K562 (cell line): Measurements from ENCODE around the gene ELOB. TPM values are rescaled to one million over a fixed set of nuclear protein-coding genes. Genes with fewer than 3 reads are reported as not detected.

ENCODE experiments used
- CCAR2 ChIP-seq: fragments of 200-400 bp; formaldehyde crosslinking; IDR thresholded peaks from 2 replicates; pipeline ENCODE4 v1.6.1; 2017; ENCODE audit warnings: mild to moderate bottlenecking, low read depth, low read length
- EP400 ChIP-seq: fragments of 450-650 bp; IDR thresholded peaks from 2 replicates; pipeline ENCODE4 v1.6.1; 2017; ENCODE audit warnings: antibody characterized with exemption, mild to moderate bottlenecking, moderate library complexity
- FUS ChIP-seq: fragments of 200-400 bp; formaldehyde crosslinking; optimal IDR thresholded peaks from 2 replicates; pipeline ENCODE3; 2017; ENCODE audit warnings: low read depth, low read length
- HMGXB4 ChIP-seq: sonication (generic); formaldehyde crosslinking; IDR thresholded peaks from 2 replicates; pipeline ENCODE4 v1.8.1; 2023; ENCODE audit warnings: mild to moderate bottlenecking, missing genetic modification reagents
- PURB ChIP-seq: sonication (generic); formaldehyde crosslinking; IDR thresholded peaks from 2 replicates; pipeline ENCODE4 v1.9.0; 2021; ENCODE audit warnings: low read depth, mild to moderate bottlenecking, missing genetic modification reagents
- TAF1 ChIP-seq: IDR thresholded peaks from 2 replicates; pipeline ENCODE4 v1.6.1; 2011; ENCODE audit warnings: mild to moderate bottlenecking, low read length, moderate library complexity; ENCODE audit not compliant: insufficient read depth, control insufficient read depth, severe bottlenecking; ENCODE audit errors: extremely low read depth
- TBP ChIP-seq: optimal IDR thresholded peaks from 2 replicates; pipeline ENCODE3; 2011; ENCODE audit warnings: low read depth, low read length, improper control_type of control experiment
- VEZF1 ChIP-seq: fragments of 200-800 bp; sonication (Bioruptor generic); IDR thresholded peaks from 2 replicates; pipeline ENCODE4 v1.6.1; 2017; ENCODE audit warnings: missing genetic modification characterization, missing compliant biosample characterization
- ZBTB34 ChIP-seq: fragments of 250-450 bp; sonication (Bioruptor Pico); IDR thresholded peaks from 2 replicates; pipeline ENCODE4 v1.8.0; 2021; ENCODE audit warnings: mild to moderate bottlenecking, moderate library complexity
- ZBTB9 ChIP-seq: fragments of 450-650 bp; formaldehyde crosslinking; IDR thresholded peaks from 2 replicates; pipeline ENCODE4 v1.4.0; 2020; ENCODE audit warnings: mild to moderate bottlenecking, moderate library complexity
- ZNF175 ChIP-seq: fragments of 200-800 bp; sonication (Bioruptor generic); IDR thresholded peaks from 2 replicates; pipeline ENCODE4 v1.6.1; 2016; ENCODE audit warnings: low read depth, mild to moderate bottlenecking, missing genetic modification characterization, missing compliant biosample characterization
- ZNF224 ChIP-seq: sonication (generic); formaldehyde crosslinking; IDR thresholded peaks from 2 replicates; pipeline ENCODE4 v1.8.0; 2022; ENCODE audit warnings: mild to moderate bottlenecking, missing genetic modification reagents
- ZNF764 ChIP-seq: fragments of 250-450 bp; sonication (Bioruptor Pico); IDR thresholded peaks from 2 replicates; pipeline ENCODE4 v1.4.0; 2020; ENCODE audit warnings: low read depth, mild to moderate bottlenecking, moderate library complexity
- polyA plus RNA-seq, 8 experiments: library from polyadenylated mRNA; depleted of rRNA in 4 of 8; stranded (reverse) in 5 of 8; unstranded in 3 of 8; fragments of >200 nt; fragmentation: Nextera tagmentation in 2 of 8; fragmentation: Illumina TruSeq in 1 of 8; extraction: Ambion mirVana in 2 of 8; extraction: Trizol in 1 of 8; gene quantifications; 2 replicates each; pipeline versions ENCODE4 v1.2.1 to v1.2.3, GENCODE V29; 2011 to 2014; ENCODE audit warnings: inconsistent platforms in 1 of 8, missing spikeins in 1 of 8
- total RNA-seq, 7 experiments: library from RNA; depleted of rRNA in 6 of 7; stranded (reverse); fragments of >200 nt in 6 of 7; fragmentation: Illumina TruSeq in 2 of 7; extraction: Trizol in 2 of 7; gene quantifications; 2 replicates each; pipeline versions ENCODE4 v1.2.1 to v1.2.3, GENCODE V29; 2011 to 2021; ENCODE audit warnings: low replicate concordance in 1 of 7

ELOB gene
- total and polyA plus RNA-seq, 9 of the 15 experiments (the other 6 are each of a cell fraction or from before 2014, with no cell fraction given): 63.2 to 791 (median 237) TPM

GRCh38 chr16:2791174-2791573 lies 14.1 kb upstream of the ELOB start (continued):
- TF ChIP-seq TBP (no peak), ZNF175 (no peak), PURB (CRISPR knock-in tag) (no peak), HMGXB4 (CRISPR knock-in tag) (no peak), EP400 (no peak), ZBTB34 (CRISPR knock-in tag) (no peak), ZNF764 (CRISPR knock-in tag) (no peak), CCAR2 (no peak), ZNF224 (CRISPR knock-in tag) (no peak), ZBTB9 (CRISPR knock-in tag) (no peak), FUS (no peak), TAF1 (no peak), VEZF1 (no peak)
